ENCODE data around the gene ZNF205. TPM values are rescaled to one million over a fixed set of nuclear protein-coding genes. Genes with fewer than 3 reads are reported as not detected.

The ZNF205 gene
- total and polyA plus RNA-seq, 2 of the 13 experiments (the other 11 are each of a cell fraction or from before 2014, with no cell fraction given), result 5.8 to 10.2 TPM

- TF ChIP-seq AFF4 (CRISPR knock-in tag; IDR thresholded peaks at IDR 0.05), result no peak
- no peak for TF ChIP-seq FOXK2 (IDR thresholded peaks at IDR 0.05)
- TF ChIP-seq, protein P1, sequence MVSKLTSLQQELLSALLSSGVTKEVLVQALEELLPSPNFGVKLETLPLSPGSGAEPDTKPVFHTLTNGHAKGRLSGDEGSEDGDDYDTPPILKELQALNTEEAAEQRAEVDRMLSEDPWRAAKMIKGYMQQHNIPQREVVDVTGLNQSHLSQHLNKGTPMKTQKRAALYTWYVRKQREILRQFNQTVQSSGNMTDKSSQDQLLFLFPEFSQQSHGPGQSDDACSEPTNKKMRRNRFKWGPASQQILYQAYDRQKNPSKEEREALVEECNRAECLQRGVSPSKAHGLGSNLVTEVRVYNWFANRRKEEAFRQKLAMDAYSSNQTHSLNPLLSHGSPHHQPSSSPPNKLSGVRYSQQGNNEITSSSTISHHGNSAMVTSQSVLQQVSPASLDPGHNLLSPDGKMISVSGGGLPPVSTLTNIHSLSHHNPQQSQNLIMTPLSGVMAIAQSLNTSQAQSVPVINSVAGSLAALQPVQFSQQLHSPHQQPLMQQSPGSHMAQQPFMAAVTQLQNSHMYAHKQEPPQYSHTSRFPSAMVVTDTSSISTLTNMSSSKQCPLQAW (CRISPR knock-in tag; IDR thresholded peaks at IDR 0.05), result no peak; the same call in none of the 2 replicates
- 0 out of 2 replicates have a peak, but pooled peaks have one; percentile 45 for TF ChIP-seq SPEN (CRISPR knock-in tag; IDR thresholded peaks at IDR 0.05; ENCODE audit: low read depth)
- no peak for TF ChIP-seq SNAI1 (CRISPR knock-in tag; IDR thresholded peaks at IDR 0.05; ENCODE audit: borderline replicate concordance)
- peak; percentile 74 for TF ChIP-seq NFYB (CRISPR knock-in tag; IDR thresholded peaks at IDR 0.05)
- TF ChIP-seq MIER3 (CRISPR knock-in tag; IDR thresholded peaks at IDR 0.05; ENCODE audit: borderline replicate concordance), result peak; percentile 51; the same call in 1 of the 2 replicates
- TF ChIP-seq HOXA5 (CRISPR knock-in tag; IDR thresholded peaks at IDR 0.05), result peak; percentile 58; the same call in 1 of the 2 replicates
- no peak for TF ChIP-seq ZNF468 (CRISPR knock-in tag; IDR thresholded peaks at IDR 0.05)
- TF ChIP-seq CENPX (CRISPR knock-in tag; IDR thresholded peaks at IDR 0.05), result no peak
- TF ChIP-seq, protein P2, sequence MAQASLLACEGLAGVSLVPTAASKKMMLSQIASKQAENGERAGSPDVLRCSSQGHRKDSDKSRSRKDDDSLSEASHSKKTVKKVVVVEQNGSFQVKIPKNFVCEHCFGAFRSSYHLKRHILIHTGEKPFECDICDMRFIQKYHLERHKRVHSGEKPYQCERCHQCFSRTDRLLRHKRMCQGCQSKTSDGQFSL (CRISPR knock-in tag; IDR thresholded peaks at IDR 0.05), result no peak
- TF ChIP-seq AGO2 (optimal IDR thresholded peaks at IDR 0.05; ENCODE audit: low read depth, low read length), result peak; percentile 98
- TF ChIP-seq, protein P3, sequence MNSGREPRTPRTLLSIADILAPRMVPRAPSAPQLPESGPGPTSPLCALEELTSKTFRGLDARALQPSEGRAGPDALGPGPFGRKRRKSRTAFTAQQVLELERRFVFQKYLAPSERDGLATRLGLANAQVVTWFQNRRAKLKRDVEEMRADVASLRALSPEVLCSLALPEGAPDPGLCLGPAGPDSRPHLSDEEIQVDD (CRISPR knock-in tag; IDR thresholded peaks at IDR 0.05; ENCODE audit: borderline replicate concordance), result 0 out of 2 replicates have a peak, but pooled peaks have one; percentile 27
- peak; percentile 63 for TF ChIP-seq CTCF (CRISPR knock-in tag; IDR thresholded peaks at IDR 0.05)
- no peak for TF ChIP-seq ZFP36L2 (CRISPR knock-in tag; IDR thresholded peaks at IDR 0.05)
- peak; percentile 34 for TF ChIP-seq HDAC2 (CRISPR knock-in tag; IDR thresholded peaks at IDR 0.05)
- TF ChIP-seq, protein P4, sequence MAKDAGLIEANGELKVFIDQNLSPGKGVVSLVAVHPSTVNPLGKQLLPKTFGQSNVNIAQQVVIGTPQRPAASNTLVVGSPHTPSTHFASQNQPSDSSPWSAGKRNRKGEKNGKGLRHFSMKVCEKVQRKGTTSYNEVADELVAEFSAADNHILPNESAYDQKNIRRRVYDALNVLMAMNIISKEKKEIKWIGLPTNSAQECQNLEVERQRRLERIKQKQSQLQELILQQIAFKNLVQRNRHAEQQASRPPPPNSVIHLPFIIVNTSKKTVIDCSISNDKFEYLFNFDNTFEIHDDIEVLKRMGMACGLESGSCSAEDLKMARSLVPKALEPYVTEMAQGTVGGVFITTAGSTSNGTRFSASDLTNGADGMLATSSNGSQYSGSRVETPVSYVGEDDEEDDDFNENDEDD (CRISPR knock-in tag; IDR thresholded peaks at IDR 0.05; ENCODE audit: borderline replicate concordance), result no peak
- no peak for TF ChIP-seq ZNF354B (CRISPR knock-in tag; IDR thresholded peaks at IDR 0.05)
Measured at GRCh38 chr16:3123986-3124886, 11.8 kb downstream of the ZNF205 start (continued).

Data from HepG2 (cell line).